Hair follicular keratinocyte (primary cell): ENCODE data around the gene PITX3. TPM values are rescaled to one million over a fixed set of nuclear protein-coding genes. Genes with fewer than 3 reads are reported as not detected.

Experiments used
- total RNA-seq: library from RNA; depleted of rRNA; stranded (reverse); fragments of >200 nt; gene quantifications from 2 replicates; pipeline ENCODE4 v1.2.3, GENCODE V29; 2015

Gene PITX3
- 0.11 and 0.55 TPM in 2 replicates for total RNA-seq

GRCh38 chr10:102241444-102242117, at the start of gene PITX3:
PITX3 (minus strand) TSS chr10:102241512; CDS start chr10:102232080, 9,432 bp downstream.

GRCh38 chr10:102245082-102245931, 4.0 kb upstream of the PITX3 start, which contains the start of gene GBF1:
GBF1 (plus strand) TSS chr10:102245532; CDS start chr10:102258939, 13,407 bp downstream.

GRCh38 chr10:102225646-102226541, 15.4 kb downstream of the PITX3 start, which contains the start of gene ELOVL3:
ELOVL3 (plus strand) TSS chr10:102226299; CDS start chr10:102226549, 250 bp downstream.

Other genes starting within 250 kb of the PITX3 start
- 6.3 and 8.4 TPM in 2 replicates for gene ARMH3, start 185.3 kb downstream of the PITX3 start, total RNA-seq
- 37.9 and 48.1 TPM in 2 replicates for gene HPS6, start 176.2 kb downstream of the PITX3 start, total RNA-seq
- gene LDB1, start 121.1 kb downstream of the PITX3 start, total RNA-seq, result 21.5 and 31.7 TPM in 2 replicates
- 19.4 and 28.6 TPM in 2 replicates for gene PPRC1, start 108.5 kb downstream of the PITX3 start, total RNA-seq
- gene NOLC1, start 89.1 kb downstream of the PITX3 start, total RNA-seq, result 104 and 155 TPM in 2 replicates
- gene ELOVL3, start 15.2 kb downstream of the PITX3 start, total RNA-seq, result 0.23 and 0.27 TPM in 2 replicates
- 33.9 and 37.8 TPM in 2 replicates for gene GBF1, start 4.0 kb upstream of the PITX3 start, total RNA-seq
- 53.7 and 71.6 TPM in 2 replicates for gene NFKB2, start 154.2 kb upstream of the PITX3 start, total RNA-seq
- 0.31 and 0.99 TPM in 2 replicates for gene PSD, start 177.3 kb upstream of the PITX3 start, total RNA-seq
- 11.2 and 11.6 TPM in 2 replicates for gene FBXL15, start 179.3 kb upstream of the PITX3 start, total RNA-seq
- gene CUEDC2, start 191.1 kb upstream of the PITX3 start, total RNA-seq, result 76.2 and 94.5 TPM in 2 replicates
- gene C10orf95, start 210.0 kb upstream of the PITX3 start, total RNA-seq, result 3.2 and 7.7 TPM in 2 replicates